HG03066 (cell line): ENCODE results near the gene ELOB.

Source experiments
- ATAC-seq: cut with Tn5 transposase; IDR thresholded peaks from one replicate; pipeline ENCODE4 v1.9.1; 2021; ENCODE audit warnings: low read depth; ENCODE audit not compliant: unreplicated experiment

Gene ELOB

DNA sequence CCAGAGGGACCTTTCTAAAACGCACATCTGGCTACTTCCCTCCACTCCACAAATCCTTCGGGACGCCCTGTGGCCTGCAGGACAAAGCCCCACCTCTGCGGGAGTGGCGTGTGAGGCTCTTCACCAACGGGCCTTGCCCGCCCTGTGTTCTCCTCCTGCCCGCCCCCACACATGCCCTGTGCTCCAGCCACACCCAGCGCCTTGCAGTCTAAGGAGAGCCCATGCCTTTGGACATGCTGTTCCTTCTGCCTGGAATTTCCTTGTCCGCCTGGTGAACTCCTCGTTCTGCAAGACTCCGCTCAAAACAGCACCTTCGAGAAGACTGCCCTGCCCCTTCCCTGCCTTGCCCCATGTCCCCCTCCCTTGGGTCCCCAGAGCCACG lies 7.4 kb downstream of the ELOB start:
- ATAC-seq: no peak

DNA sequence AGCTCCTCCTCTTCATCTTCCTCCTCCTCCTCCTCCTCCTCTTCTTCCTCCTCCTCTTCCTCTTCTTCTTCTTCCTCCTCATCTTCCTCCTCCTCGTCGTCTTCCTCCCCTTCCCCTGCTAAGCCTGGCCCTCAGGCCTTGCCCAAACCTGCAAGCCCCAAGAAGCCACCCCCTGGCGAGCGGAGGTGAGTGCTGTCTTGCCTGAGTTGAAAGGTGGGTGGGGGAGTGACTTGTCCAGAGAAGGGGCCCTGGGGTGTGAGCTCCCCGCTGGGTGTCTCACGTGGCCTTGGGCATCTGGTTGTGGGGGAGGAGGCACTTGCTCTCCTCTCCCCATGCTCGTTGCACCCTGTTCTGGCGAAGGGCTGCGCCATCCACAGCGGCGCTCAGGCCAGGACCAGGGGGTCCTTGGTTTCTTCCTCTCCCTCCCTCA lies 8.0 kb downstream of the ELOB start:
- ATAC-seq: no peak

DNA sequence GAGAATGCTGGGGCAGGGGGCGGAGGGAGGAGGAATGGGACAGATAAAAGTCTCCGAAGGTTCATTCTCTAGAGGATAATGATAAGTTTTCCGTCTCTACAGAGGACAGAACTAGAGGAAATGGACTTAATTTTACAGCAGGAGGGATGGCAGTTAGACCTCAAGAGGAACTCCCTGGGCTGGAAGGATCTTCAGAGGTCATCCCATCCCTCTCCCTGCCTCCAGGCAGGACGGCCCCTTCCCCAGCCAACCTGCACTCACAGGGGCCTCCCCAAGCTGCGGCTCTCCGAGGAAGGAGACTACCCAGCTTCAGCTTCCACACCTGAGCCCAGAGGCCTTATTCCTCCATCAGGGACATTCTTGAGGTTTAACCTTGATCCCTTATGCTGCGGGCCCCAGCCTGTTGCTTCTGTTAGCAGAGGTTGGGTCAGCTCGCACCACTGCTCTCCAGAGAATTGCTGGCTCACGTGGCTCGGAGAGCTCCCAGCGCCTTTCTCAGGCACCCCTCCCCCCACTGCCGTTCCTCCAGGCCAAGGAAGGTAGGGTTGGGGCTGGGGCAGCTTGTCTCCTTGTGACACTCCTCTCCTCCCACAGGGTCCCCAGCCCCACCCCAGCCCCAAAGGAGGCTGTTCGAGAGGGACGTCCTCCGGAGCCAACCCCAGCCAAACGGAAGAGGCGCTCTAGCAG lies 8.5 kb downstream of the ELOB start:
- no peak for ATAC-seq

DNA sequence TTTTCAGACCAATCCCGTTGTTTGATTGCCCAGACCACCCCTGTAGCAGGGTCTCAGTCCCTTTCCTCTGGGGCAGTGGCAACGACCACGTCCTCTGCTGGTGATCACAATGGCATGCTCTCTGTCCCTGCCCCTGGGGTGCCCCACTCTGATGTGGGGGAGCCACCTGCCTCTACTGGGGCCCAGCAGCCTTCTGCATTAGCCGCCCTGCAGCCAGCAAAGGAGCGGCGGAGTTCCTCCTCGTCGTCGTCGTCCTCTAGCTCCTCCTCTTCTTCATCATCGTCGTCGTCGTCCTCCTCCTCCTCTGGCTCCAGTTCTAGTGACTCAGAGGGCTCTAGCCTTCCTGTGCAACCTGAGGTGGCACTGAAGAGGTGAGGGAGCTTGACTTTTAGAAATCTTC lies 9.2 kb downstream of the ELOB start:
- no peak for ATAC-seq

DNA sequence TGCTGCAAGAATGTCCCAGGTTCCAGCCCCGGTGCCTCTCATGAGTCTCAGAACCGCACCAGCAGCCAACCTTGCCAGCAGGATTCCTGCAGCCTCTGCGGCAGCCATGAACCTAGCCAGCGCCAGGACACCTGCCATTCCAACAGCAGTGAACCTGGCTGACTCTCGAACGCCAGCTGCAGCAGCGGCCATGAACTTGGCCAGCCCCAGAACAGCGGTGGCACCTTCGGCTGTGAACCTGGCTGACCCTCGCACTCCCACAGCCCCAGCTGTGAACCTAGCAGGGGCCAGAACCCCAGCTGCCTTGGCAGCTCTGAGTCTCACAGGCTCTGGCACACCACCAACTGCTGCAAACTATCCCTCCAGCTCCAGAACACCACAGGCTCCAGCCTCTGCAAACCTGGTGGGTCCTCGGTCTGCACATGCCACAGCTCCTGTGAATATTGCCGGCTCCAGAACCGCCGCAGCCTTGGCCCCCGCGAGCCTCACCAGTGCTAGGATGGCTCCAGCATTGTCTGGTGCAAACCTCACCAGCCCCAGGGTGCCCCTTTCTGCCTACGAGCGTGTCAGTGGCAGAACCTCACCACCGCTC lies 9.8 kb downstream of the ELOB start:
- no peak for ATAC-seq

DNA sequence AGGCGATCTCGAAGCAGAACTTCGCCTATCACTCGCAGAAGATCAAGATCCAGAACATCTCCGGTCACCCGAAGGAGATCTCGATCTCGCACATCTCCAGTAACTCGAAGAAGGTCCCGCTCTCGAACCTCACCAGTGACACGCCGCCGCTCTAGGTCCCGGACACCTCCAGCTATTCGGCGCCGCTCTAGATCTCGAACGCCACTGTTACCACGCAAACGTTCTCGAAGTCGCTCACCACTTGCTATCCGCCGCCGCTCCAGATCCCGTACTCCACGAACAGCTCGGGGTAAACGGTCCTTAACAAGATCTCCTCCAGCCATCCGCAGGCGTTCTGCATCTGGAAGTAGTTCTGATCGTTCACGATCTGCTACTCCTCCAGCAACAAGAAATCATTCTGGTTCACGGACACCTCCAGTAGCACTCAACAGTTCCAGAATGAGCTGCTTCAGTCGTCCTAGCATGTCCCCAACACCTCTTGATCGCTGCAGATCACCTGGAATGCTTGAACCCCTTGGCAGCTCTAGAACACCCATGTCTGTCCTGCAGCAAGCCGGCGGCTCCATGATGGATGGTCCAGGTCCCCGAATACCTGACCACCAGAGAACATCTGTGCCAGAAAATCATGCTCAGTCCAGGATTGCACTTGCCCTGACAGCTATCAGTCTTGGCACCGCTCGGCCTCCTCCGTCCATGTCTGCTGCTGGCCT lies 10.5 kb downstream of the ELOB start:
- no peak for ATAC-seq

DNA sequence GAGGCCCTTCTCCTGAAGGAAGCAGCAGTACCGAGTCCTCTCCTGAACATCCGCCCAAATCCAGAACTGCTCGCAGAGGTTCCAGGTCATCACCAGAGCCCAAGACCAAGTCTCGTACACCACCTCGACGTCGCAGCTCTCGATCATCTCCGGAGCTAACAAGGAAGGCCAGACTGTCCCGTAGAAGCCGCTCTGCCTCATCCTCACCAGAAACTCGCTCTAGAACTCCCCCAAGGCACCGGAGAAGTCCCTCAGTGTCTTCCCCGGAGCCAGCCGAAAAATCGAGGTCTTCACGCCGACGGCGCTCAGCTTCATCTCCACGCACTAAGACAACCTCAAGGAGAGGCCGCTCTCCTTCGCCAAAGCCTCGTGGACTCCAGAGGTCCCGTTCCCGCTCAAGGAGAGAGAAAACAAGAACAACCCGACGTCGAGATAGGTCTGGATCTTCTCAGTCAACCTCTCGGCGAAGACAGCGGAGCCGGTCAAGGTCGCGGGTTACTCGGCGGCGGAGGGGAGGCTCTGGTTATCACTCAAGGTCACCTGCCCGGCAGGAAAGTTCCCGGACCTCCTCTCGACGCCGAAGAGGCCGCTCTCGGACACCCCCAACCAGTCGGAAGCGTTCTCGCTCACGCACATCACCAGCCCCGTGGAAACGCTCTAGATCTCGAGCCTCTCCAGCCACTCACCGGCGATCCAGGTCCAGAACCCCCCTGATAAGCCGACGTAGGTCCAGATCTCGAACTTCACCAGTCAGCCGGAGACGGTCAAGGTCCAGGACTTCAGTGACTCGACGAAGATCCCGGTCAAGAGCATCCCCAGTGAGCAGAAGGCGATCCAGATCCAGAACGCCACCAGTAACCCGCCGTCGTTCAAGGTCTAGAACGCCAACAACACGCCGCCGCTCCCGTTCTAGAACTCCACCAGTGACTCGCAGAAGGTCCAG lies 11.3 kb downstream of the ELOB start:
- no peak for ATAC-seq

DNA sequence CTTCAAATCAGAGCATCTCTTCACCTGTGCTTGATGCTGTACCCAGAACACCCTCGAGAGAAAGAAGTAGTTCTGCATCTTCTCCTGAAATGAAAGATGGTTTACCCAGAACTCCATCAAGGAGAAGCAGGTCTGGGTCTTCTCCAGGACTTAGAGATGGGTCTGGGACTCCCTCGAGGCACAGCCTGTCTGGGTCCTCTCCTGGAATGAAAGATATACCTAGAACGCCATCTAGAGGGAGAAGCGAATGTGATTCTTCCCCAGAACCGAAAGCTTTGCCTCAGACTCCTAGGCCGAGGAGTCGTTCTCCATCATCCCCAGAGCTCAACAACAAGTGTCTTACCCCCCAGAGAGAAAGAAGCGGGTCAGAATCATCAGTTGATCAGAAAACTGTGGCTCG lies 12.4 kb downstream of the ELOB start:
- ATAC-seq: no peak

DNA sequence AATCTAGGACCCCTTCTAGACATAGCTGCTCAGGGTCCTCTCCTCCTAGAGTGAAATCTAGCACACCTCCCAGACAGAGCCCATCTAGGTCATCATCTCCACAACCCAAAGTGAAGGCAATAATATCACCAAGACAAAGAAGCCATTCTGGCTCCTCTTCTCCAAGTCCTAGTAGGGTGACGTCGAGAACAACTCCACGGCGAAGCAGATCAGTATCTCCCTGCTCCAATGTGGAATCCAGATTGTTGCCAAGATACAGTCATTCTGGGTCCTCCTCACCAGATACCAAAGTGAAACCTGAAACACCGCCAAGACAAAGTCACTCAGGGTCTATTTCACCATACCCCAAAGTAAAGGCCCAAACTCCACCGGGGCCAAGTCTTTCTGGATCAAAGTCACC lies 13.9 kb downstream of the ELOB start:
- no peak for ATAC-seq

DNA sequence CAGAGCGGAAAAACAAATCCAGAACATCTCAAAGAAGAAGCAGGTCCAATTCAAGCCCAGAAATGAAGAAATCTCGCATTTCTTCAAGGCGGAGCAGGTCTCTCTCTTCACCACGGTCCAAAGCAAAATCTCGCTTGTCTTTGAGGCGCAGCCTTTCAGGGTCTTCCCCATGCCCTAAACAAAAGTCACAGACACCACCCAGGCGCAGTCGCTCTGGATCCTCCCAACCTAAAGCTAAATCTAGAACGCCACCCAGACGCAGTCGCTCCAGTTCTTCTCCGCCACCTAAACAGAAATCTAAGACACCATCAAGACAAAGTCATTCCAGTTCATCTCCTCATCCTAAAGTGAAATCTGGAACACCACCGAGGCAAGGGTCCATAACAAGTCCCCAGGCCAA lies 14.4 kb downstream of the ELOB start:
- no peak for ATAC-seq

DNA sequence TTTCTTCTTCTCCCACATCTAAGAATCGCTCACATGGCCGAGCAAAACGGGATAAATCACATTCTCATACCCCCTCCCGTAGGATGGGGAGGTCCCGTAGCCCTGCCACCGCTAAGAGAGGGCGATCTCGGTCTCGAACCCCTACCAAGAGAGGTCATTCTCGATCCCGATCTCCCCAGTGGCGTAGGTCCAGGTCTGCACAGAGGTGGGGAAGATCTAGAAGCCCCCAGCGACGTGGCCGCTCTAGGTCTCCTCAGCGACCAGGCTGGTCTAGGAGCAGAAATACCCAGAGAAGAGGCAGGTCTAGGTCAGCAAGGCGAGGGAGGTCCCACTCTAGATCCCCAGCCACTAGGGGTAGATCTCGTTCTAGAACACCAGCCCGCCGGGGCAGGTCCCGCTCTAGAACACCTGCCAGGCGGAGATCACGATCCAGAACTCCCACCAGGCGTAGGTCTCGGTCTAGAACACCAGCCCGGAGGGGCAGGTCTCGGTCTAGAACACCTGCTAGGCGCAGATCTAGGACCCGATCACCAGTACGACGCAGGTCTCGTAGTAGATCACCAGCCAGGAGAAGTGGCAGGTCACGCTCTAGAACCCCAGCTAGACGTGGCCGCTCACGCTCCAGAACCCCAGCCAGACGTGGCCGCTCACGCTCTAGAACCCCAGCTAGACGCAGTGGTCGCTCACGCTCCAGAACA lies 15.0 kb downstream of the ELOB start:
- ATAC-seq: no peak

DNA sequence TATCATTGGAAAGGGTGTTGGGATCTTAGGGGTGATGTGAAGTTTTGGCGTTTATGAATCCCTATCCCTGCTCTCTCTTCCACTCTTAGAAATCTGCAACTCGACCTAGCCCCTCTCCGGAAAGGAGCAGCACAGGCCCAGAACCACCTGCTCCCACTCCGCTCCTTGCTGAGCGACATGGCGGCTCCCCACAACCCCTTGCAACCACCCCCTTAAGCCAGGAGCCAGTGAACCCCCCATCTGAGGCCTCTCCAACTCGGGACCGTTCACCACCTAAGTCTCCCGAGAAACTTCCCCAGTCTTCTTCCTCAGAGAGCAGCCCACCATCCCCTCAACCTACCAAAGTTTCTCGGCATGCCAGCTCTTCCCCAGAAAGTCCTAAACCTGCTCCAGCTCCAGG lies 15.6 kb downstream of the ELOB start:
- no peak for ATAC-seq

DNA sequence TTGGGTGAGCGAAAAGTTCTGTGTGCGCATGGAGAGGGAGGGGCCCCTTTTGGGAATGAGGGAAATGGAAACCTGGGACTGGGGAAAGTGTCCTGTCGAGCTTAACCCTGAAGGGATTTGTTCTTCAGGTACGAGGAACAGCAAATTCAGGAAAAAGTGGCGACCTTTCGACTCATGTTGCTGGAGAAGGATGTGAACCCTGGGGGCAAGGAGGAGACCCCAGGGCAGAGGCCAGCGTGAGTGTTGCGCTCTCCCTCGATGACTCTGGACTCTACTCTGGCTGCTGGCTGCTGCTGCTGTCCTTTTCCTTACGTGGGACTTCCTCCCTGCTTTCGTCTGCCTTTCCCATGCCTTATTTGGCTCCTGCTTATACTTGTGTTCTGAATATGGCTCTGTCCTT lies 19.7 kb downstream of the ELOB start:
- no peak for ATAC-seq

DNA sequence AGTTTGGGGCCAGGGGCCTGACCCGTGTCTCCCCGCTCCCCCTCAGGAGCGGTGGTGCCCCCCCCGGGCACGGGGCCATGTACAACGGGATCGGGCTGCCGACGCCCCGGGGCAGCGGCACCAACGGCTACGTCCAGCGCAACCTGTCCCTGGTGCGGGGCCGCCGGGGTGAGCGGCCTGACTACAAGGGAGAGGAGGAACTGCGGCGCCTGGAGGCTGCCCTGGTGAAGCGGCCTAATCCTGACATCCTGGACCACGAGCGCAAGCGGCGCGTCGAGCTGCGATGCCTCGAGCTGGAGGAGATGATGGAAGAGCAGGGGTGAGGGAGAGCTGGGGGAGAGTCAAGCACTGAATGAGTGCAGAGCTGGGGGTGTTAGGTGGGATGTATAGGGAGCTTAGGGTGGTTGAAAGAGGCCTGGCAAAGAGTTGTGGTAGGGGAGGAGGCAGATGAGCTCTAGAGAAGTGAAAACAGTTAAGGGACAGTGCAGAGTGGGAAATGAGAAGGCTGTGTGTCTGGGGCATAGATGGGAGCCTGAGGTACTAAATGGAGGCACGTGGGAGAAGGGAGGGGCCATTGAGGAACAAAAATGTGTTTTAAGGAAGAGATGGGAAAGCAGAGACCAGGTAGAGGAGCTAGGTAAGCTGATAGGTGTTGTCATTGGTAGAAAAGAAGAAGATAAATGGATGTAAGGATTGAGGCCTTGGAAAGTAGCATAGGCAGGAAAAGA lies 20.6 kb downstream of the ELOB start:
- no peak for ATAC-seq

DNA sequence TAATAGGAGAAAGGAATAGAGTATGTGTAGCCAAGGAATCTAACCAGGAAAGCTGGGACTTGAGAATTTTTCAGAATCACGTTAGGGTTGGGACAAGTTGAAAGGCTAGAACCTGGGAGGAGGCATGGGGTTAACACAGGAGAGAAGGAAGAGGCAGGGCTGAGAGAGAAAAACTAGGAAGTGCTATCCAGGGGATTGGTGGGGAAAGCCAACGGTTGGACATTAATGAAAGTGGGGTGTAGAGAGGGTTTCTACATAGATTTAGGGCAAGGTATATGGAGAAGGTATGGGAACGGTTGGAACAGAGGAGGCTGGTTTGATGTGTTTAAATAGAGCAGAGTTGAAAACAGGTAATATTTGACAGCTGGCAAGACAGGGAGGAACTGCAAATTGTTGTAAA lies 21.9 kb downstream of the ELOB start:
- no peak for ATAC-seq

DNA sequence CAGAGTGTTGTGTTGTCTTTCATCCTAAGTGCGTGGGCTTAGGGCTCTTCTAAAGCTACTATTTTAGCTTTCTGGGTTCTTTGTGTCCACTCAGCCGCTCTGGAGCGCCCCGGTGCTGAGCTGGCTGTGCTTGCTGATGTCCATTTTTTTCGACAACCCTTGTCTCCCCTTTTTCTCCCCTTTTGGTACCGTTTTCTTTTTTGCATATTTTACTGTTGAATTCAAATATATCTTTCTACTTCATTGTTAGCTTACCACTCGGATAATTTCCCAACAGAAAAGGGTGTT lies 23.4 kb downstream of the ELOB start:
- no peak for ATAC-seq

DNA sequence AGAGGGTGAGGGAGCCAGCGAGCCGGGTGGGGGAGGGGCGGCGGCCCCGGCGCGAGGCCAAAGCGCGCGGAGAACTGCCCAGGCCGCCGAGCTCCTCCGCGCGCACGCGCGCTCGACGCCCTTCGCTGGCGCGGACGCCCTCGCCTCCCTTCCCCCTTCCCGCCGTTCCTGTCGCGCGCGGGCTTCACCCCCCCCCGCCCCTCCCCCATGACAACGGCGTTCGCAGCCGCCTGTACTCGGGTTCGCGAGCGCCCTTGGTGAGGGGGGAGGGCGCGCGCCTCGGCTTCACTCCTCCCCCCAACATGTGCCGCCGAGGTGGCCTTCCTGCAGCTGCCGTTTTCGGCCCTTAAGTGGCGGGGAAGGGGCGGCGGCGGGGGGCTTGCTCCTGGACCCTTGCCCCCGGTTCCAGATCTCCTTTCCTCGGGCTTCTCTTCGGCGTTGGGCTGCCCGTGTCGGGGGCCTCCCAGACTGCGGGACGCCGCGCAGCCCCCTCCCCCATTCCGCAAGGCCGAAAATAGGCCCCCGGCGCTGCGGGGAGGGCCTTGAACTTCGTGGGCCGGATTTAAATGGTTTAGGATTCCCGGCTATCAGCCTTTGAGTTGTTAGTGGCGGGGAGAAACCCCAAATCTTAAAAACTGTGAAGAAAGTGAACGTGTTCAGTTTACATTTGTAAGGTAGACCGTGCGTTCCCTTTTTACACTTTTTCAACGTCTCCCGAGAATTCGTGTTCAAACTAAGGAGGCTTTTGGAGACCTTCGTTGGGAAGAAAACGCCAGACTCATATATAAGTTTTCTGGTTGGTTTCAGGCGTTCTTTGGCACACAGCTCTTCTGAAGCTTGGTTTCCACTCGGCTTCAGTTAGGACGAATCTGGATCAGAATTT lies 24.0 kb downstream of the ELOB start:
- peak; percentile 41 for ATAC-seq

DNA sequence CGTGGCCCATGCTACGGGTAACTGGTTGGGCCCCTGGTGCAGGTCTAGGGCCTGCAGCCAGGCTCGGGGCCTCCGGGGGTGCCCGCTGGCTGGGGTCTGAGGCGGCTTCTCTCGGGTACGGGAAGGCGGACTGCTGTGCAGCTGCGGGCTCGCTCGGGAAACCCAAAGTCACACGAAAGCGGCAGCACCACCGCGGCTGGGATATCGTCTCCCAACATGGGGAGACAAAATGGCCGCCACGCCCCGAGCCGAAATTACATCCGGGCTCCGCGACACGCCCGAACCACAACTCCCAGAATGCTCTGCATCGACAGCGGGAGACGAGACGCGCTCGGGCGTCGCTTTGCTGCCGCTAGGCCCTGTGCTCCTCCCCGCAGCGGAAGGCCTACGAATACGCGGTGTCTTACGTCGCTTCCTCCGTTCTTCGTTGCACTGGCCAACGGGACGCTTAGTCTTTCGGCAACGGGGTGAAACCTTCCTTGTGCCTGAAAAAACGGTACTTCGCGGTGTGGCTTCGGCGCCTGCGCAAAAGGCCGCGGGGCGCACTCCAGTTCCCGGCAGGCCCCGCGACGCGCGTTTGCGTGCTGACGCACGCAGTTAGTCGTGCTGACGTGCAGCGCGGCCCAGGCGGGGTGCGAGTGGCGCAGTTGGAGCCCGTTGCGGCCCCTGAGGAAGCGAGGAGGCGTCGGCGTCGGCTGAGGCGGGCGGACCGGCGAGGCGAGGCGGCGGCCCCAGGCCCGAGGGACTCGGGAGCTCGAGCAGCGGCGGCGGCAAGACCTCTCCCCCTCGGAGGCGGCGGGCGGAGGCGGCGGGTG lies 24.8 kb downstream of the ELOB start, which contains the start of gene SRRM2:
TSS of gene SRRM2 (plus strand) at position 604 of the 815 bp plus-strand sequence. CDS start 3,727 bp downstream, outside the sequence.
- ATAC-seq: peak; percentile 84
